Nucleus accumbens (tissue), 56 donors: ENCODE results near the gene ABLIM1.

ENCODE experiments used
- DNase-seq, 56 donors: peaks; one replicate each; lab custom pipeline; 2025; lab: John Stamatoyannopoulos, UW

Gene ABLIM1

GRCh38 chr10:114681542-114681941 lies 23.5 kb upstream of the ABLIM1 start:
- DNase-seq: no peak

DNA sequence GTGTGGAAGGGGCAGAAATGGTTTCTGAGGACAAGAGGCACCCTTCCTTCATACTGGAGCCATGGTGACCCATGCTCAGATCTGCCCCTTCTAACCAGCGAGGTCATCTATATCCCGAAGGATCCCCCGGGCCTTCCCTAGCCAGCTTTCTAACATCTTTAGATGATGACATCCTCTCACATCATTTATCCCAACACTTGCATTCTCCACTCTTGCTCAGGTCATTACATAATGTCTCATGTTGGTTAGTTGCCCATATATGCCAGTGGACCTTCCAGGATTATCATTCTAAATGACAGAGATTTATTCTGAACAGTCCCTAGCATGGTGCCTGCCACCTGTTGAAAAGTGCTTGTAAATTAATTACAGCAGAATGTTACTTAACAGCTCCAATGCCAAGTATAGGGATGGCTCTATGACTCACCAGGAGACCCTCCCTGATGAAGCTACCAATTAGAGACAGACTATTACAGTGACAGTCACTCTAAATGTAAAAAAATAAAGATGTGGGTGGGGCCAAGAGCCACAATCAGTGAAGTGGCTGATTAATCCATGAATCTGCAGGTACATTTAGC lies 22.6 kb upstream of the ABLIM1 start:
- no peak for DNase-seq

DNA sequence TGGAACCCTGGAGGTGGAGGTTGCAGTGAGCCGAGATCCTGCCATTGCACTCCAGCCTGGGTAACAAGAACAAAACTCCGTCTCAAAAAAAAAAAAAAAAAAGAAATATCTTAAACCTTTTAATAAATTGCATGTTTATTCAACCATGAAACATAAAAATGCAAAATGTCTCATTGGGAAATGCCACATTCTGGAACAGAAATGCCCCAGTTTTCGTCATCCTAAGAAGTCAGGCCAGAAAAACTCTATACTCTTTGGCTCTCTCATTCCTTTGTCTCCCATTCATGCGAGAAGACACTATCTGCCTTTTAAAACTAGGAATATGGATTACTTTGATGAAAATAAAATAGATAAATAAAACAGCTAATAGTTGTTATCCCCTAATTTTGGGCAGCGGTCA lies 21.5 kb upstream of the ABLIM1 start:
- DNase-seq: no peak

DNA sequence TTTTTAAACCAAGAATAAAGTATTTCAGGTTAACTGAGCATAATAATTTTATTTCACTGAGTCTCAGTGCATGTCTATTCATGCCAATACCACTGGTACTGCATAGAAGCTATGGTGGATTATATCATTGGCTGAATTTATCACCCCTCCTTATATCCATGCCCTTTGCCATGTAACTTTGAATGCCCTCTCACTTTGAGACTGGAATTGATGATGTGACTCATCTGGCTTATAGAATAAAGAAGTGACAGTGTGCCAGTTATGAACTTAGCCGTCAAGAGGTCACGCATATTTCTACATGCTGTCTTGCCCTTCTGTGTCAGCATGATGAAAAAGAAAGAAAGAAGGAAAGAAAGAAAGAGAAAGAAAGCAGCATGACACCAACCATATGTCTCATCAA lies 20.7 kb upstream of the ABLIM1 start:
- DNase-seq: no peak

GRCh38 chr10:114678336-114678735 lies 20.3 kb upstream of the ABLIM1 start:
- no peak for DNase-seq

- no peak for DNase-seq
Measured at GRCh38 chr10:114674346-114674745, 16.3 kb upstream of the ABLIM1 start.

DNA sequence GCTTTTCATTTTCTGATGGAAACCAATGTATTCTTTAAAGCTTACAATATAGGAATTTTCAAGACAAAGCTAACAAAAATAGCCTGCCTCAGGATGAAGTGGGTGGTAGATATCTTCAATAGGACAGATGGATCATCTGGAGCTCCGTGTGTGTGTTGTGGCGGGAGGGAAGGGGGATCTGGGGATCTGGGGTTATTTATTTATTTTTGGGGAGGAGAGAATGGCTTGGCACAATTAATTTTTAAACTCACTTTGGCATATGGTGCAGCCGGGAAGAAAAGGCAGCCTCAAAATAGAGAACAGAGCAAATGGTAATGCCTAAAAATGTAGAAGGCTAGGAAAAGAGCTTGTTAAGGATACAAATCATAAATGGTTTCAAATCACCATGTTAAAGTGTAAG lies 11.6 kb upstream of the ABLIM1 start:
- DNase-seq: no peak

DNA sequence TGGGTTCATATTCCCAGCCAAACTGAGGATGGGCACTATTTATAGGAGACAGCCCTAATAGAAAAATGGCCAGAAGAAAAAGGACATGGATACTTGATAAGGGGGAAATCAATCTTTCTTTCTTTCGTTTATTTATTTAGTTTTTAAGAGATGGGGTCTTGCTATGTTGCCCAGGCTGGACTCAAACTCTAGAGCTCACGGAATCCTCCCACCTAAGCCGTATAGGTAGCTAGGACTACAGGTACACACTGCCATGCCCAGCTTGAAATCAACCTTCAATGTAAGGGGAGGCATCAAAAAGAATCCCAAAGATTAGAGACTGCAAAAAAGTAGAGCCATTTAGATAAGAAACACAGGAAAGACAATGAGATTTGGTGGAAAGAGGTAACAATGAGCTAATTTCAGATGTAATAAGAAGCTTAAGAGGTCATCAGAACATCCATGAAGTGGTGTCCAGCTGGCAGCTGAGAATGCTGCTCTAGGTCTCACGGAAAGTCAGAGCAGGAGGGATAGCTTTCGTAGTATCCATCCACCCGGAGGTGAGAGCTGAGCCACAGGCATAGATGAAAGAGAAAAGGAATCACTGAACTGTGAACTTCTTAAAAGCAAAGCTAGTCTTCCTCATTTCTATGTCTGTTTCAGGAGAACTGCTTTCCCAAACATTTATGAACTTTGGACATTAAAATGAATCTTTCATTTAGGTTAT lies 10.5 kb upstream of the ABLIM1 start:
- DNase-seq: no peak

DNA sequence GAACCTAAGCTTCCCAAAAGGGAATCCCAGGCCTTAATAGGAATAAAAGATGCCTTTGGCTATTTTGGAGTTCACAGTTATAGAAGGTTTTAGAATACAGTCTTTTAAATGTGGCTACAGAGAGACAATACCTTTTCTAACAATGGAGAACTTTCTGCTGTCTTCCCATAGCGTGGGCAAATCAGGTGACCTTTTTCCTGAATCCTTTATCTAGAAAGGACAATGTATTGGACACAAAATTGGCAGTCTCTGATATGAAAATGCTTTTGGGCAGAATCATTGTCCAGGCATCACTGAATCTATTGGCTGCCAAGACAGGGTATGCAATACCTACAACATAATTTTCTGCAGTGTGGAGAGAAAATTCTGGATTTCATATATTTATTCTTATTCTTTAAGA lies 7.8 kb upstream of the ABLIM1 start:
- no peak for DNase-seq

DNA sequence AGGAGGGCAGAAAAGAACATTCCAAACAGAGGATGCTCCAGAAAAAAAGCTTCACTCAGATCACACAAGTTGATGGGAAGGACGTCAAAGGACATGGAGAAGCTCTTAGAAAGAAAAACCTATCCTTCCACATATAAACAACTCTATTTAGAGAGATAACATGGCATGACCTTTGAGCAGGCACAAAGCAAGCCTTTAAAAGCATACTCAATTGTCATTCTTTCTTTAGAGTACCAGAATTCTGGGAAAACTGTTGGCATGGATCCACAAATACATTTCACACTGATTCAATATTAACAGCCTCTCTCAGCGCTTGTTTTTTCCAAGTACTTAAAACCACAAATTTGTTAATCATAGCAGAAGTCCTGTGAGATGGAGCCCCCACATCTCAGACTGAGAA lies 7.3 kb upstream of the ABLIM1 start:
- no peak for DNase-seq

DNA sequence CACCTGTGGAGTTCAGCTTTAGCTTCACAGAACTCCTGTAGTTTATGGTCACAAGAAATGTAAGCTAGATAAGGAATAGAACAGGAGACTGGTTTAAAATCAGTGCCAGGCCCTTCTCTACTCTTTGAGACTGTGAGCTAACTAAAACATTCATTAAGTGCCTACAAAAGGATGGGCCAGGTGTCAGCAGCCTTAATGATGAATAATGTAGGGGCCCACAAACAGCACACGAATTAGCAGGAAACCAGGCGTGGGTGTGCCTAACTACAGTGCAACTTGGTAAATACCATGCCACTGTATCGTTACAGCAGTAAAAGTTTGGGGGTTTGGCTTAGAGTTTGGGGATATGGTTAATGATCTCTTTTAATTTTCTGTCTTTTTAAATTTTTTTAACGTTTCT lies 6.1 kb upstream of the ABLIM1 start:
- DNase-seq: no peak

GRCh38 chr10:114663626-114664025 lies 5.6 kb upstream of the ABLIM1 start:
- peak in 7 of 56 donors; percentile 1 to 36 (median 6) for DNase-seq

DNA sequence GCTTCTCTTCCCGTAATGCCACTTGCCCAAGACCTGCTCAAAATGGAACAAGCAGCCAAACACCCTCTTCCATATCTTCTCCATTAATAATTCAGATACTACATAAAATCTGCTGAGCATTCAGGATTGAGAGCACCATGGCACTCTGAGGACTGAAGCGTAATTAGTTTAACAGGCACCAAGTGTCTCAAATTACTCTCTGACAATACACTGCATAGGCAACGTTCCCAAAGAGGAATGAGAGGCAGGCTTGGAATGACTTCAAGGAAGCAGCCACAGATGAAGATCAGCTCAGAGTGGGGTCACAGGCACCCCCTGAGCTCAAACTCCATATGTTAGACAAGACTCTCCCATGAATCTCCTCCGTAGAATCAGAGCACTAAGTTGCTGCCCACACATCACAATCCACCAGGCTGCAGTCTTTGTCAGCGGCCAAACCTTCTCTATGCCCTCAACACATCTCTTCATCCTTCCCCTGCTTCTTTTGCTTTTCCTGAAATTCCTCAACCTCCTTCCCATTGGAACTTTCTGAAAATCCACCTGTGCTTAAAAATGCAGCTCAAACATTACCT lies 4.7 kb upstream of the ABLIM1 start:
- no peak for DNase-seq

- no peak for DNase-seq
Measured at GRCh38 chr10:114661212-114661880, 3.3 kb upstream of the ABLIM1 start.

DNA sequence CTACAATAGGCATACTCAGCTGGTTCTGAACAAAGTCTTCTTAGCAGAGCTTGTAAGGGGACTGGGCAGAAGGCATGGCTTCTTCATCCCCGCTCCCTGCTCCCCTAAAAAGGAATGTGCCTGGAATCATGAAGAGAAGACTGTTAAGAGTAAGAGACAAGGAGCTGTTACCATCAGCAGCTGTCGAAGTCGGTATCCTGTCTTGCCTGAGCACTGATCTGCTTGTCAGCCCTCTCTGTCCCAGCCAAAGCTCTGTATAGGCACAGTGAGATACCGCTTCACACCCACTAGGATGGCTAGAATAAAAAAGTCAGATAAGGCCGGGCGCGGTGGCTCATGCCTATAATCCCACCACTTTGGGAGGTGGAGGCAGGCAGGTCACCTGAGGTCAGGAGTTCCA lies 2.4 kb downstream of the ABLIM1 start:
- DNase-seq: no peak

DNA sequence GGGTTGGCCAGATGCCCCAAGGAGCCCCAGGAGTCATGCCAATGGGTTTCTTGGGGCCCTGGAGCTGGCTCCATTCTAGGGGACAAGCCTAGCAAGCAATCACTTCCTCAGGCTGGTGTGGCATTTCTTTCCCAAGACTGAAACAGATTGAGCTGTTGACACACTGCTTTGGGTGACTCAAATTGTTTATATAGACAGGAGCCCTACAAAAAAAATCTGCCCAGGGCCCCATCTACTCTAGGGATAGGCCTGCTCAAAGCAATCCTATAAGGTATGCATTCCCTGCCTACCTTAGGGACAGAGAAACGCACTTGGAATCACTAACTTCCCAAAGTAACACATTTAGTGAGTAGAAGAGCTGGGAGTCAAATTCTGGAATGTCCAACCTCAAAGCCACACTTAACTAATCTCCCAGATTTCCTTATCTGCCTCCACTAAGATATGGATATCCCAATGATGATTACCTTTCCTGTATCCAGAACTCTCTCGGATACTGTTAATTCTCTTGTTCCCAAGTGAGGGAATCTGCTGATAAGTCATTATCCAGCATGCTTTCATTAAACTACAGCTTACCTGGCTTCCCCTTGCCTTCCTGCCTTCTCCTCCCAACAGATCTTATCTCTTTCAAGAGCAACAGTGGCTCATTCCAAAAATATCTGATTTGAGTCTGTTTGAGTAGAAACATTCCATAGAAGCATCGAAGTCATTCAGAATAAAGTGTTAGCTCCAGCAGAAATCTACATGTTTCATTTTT lies 3.1 kb downstream of the ABLIM1 start:
- no peak for DNase-seq

DNA sequence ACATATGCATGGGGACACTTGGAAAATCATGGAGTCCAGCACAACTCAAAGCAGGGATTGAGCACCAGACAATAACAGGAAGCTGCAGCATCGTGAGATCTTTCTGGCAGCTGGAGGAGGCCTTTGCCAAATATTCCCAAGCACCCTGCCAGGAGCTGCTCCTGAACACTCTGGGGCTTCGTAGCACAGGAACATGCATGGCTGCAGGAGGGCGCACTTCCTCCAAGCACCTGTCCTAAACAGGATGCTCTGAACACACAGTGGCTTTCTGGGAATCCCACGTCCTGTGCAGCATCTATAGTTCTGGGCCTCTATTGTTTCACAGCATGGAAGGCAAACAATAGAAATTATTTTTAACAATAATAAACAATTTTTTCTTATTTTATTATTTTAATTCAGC lies 4.1 kb downstream of the ABLIM1 start:
- no peak for DNase-seq

DNA sequence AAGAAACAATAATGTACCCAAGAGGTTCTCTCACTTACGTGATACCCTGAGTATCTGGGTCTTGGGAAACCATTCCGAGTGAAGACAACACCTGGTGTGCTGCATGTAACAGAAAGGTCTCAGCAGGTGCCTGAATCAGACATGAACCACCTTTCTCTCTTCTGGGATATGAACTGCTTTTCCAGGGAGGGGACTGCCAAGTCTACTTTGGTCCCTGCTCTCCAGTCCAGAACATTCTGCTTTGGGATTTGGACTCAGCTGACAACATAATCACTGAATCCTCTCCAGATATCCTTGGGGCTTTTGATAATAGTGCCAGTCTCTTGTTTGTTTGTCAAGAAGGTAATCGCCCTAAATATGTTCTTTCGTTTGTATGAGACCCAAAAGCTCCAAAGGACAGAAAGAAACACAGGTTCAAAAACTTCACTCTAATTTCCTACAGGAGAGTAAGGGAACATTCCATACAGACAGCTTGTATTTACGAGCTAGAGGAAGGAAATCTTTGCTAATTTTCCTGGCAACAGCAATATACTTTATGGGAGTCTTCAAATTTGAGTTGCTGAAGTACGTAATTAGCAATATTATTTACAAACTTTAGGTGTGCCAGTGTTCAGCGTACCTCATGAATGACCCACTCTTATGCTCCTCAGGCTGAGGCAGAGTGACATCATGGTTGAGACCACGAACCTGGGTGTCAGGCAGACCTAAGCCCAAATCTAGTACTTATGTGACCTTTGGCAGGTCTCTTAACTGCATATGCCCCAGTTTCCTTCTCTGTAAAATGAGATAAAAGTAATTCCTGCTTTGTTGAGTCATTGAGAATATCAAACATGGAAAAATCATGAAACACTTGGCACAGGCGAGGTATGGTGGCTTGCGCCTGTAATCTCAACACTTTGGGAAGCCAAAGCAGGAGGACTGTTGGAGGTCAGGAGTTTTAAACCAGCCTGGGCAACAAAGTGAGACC lies 5.4 kb downstream of the ABLIM1 start:
- DNase-seq: no peak

GRCh38 chr10:114650831-114651230 lies 7.2 kb downstream of the ABLIM1 start:
- DNase-seq: no peak

- no peak for DNase-seq
Measured at GRCh38 chr10:114650266-114650665, 7.8 kb downstream of the ABLIM1 start.
